ENCODE data around the gene RPS6KA5.

- TF ChIP-seq, protein P1, sequence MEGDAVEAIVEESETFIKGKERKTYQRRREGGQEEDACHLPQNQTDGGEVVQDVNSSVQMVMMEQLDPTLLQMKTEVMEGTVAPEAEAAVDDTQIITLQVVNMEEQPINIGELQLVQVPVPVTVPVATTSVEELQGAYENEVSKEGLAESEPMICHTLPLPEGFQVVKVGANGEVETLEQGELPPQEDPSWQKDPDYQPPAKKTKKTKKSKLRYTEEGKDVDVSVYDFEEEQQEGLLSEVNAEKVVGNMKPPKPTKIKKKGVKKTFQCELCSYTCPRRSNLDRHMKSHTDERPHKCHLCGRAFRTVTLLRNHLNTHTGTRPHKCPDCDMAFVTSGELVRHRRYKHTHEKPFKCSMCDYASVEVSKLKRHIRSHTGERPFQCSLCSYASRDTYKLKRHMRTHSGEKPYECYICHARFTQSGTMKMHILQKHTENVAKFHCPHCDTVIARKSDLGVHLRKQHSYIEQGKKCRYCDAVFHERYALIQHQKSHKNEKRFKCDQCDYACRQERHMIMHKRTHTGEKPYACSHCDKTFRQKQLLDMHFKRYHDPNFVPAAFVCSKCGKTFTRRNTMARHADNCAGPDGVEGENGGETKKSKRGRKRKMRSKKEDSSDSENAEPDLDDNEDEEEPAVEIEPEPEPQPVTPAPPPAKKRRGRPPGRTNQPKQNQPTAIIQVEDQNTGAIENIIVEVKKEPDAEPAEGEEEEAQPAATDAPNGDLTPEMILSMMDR (IDR thresholded peaks at IDR 0.05 in 4 of 5, conservative IDR thresholded peaks at IDR 0.05 in 1 of 5), result no peak
- no peak for TF ChIP-seq POLR2A (IDR thresholded peaks at IDR 0.05)
These were observed 42.7 kb upstream of the RPS6KA5 start for GRCh38 chr14:91103116-91103515.

Data from gastrocnemius medialis (tissue), 4 donors.